CD4-positive, alpha-beta T cell treated with Interleukin-4 for 4 hours (primary cell): ENCODE measurements around the gene GORASP2.
"Not testable (repeated sequence)": the region's sequence is repeated elsewhere in the genome, so short reads cannot be mapped to it uniquely, and the experiment has no call there.

Source experiments
- DNase-seq: peaks from one replicate; pipeline ENCODE4 v3.0.0-alpha.2; 2020

The GORASP2 gene

GRCh38 chr2:170928824-170929685 is at the start of gene GORASP2:
TSS of gene GORASP2 (plus strand) at chr2:170929253. CDS start at chr2:170929341, 88 bp downstream.
- DNase-seq: peak; percentile 99

DNA sequence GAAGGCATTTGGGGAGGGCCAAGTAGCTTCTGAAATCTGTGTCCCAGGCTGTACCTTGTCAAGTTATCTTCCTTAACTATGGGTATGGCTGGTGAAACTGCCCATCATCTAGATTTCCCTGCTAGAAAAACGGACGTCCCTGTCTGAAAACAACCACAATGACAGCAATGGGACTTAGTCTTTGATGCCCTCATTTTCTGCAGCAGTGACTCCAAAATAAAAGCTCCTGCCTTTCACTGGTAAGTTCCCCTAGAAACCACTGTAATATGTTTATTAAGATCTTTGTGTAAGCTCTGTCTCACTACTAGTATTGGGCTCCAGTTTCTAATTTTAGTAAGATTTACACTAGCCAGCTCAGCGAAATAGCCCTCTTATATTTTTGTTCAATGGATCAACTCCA is 47.2 kb upstream of the GORASP2 start:
- DNase-seq: no peak

DNA sequence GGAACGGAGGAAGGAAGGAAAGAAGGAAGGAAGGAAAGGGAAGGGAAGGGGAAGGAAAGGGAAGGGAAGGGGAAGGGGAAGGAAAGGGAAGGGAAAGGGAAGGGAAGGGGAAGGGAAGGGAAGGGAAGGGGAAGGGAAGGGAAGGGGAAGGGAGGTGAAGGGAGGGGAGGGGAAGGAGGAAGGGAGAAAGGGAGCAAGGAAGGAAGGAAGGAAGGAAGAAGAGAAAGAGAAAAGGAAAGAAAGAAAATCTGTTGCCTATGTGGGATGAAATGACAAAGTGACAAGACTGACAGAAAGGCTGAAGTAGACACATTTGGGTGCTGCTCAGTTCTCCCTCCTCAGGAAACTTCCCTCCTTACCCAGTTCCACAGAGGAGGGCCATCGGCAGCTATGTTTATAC is 46.3 kb upstream of the GORASP2 start:
- no peak for DNase-seq

DNA sequence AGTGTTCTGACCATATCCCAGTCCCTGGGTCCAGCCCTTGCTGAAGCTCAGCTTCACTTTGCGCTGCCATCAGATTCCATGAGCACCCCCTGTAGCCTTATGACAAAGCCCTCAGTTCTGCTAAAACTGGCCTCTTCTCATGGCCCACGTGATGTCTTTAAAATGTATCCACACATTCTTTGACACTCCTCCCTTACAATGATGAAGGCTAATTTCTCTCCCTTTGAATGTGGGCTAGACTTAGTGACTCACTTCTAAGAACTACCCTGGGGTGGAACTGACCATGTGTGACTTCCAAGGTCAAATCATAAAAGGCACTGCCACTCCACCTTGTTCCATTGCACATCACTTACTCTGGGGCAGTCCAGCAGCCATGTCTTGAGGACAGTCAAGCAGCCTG is 45.4 kb upstream of the GORASP2 start:
- no peak for DNase-seq

GRCh38 chr2:170885130-170885791 is 43.8 kb upstream of the GORASP2 start:
- no peak for DNase-seq

- no peak for DNase-seq
Observed at GRCh38 chr2:170886386-170886785, 42.7 kb upstream of the GORASP2 start.

DNA sequence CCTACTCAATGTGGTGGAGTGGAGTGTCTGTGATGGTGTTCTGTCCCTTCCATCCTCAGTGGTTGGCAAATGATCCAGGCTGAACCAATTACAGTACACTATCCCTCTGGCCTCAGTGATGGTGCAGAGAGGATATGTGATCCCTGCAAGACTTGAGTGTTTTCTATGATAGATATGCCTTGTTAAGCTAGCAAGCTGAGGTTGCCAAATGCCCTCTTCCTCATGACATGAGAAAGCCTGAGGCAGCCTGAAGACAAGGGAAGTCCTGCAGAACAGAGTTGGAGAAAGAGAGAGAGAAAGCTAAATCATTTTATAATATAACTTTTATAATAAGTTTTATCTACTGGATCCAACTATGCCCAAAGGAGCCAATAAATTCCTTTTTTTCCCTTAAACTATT is 41.6 kb upstream of the GORASP2 start:
- no peak for DNase-seq

- no peak for DNase-seq
Observed at GRCh38 chr2:170887896-170888295, 41.2 kb upstream of the GORASP2 start.

GRCh38 chr2:170891893-170892292 is 37.2 kb upstream of the GORASP2 start:
- no peak for DNase-seq

DNA sequence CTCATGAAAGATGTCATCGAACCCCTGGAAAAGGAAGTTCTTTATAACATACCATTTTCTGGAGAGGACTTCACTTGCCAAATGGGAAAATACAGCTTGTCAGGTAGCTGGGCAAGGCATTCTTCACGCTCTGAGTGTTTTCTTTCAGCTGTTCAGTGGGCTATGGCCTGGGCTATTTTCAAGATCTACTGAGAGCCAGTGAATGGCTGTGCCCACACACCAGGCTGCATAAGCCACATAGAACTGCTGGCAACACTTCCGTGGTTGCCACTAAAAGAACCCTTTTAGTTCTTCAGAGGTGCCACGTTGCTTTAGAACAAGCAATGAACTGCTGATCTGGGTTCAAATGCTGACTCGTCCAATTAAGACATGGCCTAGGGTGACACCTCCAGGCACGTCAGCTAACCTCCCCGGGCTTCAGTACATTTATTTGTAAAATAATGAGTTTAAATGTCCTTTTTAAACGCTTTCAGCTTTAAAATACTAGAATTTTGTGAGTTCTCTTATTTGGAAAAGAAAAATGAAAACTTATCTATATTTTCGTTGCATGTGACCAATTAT is 36.6 kb upstream of the GORASP2 start:
- DNase-seq: no peak

- no peak for DNase-seq
Observed at GRCh38 chr2:170895023-170895757, 33.9 kb upstream of the GORASP2 start.

GRCh38 chr2:170896622-170897021 is 32.4 kb upstream of the GORASP2 start:
- DNase-seq: no peak

GRCh38 chr2:170897108-170897507 is 31.9 kb upstream of the GORASP2 start:
- no peak for DNase-seq

DNA sequence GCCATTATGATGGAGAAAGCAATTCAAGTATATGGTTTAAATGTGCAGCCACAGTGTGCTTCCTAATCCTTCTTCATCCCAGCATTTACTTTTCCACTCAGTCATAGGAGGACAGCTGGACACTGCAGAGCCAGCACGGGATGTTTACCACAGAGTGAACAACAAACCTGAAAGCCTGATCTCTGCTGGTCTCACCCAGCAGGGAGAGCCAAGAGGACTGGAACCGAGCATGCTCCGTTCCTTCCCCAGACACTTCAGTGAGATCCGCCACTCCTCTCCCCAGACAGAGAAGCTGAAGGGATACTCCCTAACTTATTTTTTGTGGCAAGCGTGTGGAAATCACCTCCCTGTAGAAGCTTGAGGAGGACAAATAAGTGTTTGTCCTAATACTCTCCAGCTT is 23.2 kb upstream of the GORASP2 start:
- DNase-seq: no peak

DNA sequence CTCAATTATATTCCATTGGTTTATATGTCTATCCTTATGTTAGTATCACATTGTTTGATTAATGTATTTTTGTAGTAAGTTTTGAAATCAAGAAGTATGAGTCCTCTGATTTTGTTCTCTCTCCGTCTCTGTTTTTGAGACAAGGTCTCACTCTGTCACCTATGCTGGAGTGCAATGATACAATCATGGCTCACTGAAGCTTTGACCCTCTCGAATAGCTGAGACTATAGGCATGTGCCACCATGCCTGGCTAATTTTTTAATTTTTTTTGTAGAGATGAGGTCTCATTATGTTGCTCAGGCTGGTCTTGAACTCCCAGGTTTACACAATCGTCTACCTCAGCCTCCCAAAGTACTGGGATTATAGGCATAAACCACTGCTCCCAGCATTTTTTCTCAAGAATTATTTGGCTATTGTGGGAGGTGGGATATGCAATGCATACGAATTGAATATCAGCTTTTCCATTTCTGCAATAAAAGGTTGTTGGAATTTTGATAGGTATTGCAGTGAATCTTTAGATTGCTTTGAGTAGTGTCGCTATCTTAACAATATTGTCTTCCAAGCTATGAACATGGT is 17.7 kb upstream of the GORASP2 start:
- no peak for DNase-seq

- DNase-seq: not testable (repeated sequence)
Observed at GRCh38 chr2:170914994-170915666, 13.9 kb upstream of the GORASP2 start.

DNA sequence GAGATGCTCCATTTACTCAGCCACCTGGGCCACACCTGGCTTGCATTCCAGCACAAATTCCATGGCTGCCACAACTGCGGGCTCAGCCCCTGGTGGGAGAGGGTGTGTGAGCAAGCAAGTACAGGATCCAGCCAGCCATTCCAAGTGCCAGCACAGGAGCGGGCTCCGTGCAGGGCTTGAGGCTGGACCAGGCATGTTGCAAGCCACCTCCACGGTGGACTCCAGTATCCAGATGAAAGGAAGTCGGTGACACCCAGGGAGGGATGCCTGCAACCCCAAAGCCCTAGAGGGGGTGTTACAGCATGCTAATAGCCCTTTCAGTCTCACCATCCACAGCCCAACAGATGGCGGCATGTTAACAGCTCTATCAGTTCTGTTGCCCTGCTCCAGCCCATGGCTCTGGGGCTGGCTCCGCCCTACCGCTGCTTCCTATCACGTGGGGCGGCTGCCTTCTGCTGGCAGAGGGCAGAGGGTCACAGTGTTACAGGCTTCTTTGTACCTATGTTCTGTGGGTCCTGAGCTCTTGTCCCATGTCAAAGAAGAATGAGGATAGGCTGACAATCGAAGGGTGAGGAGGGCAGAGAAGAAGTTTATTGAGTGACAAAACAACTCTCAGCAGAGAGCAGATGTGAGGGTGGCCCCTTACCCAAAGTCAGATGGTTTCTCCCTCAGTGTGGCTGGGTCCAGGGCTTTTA is 11.7 kb upstream of the GORASP2 start:
- DNase-seq: no peak

DNA sequence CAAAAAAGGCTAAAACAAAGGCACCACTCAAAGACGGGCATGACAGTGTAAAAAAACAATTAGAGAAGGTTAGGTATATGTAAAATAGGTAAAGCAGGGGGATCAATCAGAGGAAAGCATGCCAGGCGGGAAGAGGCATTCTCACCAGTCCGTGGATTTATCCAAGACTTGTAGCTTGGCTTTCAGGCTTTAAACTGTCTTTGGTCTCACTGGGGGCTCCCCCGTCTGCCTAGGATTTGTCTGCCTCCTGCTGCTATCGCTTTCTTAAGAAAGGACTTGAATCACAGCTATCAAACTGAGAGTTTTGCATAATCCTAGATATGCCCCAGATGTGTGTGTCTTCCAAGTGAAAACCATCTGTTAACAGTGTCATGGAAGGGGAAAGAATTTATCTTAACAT is 11.1 kb upstream of the GORASP2 start:
- no peak for DNase-seq

GRCh38 chr2:170921873-170922272 is 7.2 kb upstream of the GORASP2 start:
- not testable (repeated sequence) for DNase-seq

DNA sequence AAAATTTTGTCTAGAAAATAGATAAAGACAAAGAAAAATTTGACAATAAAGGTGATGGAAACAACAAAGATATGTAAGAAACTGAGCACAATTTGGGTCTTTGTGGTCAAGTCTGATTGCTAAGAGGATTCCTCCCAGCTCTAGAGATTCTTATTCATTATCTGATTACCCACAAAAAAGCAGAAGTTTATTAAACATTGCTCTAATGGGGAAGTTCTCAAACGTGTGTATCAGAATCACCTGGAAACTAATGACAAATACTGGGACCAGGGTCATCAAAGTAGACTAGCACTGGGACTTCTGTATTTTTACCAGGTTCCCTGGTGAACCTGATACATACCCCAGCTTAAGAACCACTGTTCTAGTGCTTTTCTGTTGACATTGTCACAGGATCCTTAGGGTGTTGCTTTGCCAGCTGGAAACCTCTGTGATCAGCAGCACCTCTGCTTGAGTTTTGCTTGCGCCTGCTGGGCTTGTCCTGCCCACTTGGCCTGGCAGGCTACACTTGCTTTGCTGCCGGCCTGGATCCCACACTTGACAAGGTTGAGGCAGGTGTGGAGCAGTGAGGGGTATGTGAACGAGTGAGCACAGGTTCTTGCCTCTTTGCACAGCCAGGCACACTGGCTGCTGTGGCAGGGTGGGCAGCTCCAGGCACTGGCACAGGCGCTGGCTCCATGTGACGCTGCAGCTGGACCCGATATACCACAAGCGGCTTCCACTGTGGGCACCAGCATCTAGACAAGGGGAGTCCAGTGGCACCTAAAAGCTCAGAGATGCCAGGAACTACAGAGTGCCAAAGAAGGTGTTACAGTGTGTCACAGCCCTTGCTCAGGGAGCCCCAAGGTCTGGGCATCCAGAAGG is 6.2 kb upstream of the GORASP2 start:
- no peak for DNase-seq

DNA sequence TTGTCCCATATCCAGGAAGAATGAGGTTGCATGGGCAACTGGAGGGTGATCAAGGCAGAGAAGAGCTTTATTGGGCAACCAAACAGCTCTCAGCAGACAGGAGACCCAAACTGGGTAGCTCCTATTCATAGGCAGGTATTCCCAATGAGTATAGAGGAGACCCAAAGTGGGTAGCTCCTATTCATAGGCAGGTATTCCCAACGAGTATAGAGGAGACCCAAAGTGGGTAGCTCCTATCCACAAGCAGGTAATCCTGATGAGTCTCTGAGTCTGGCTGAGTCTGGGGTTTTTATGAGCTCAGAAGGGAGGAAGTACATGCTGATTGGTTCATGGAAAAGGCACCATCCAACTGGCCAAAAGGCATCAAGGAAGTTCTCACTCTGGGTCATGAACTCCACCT is 5.3 kb upstream of the GORASP2 start:
- DNase-seq: no peak
